ENCODE data around the gene PDK3. TPM values are rescaled to one million over a fixed set of nuclear protein-coding genes. Genes with fewer than 3 reads are reported as not detected.

The PDK3 gene
- total RNA-seq, 1 donor from 2014 or later = 26.4 TPM

GRCh38 chrX:24577091-24577490, 112.0 kb downstream of the PDK3 start:
- H3K27me3 Mint-ChIP-seq (ENCODE audit: low read depth) = peaks cover 8% of the 10 kb centered on the region
- H3K4me1 Mint-ChIP-seq (ENCODE audit: low read depth) = peaks cover 2% of the 10 kb centered on the region
- no peaks in the 10 kb centered on the region for H3K9me3 Mint-ChIP-seq
- intact Hi-C loops (cut with micrococcal nuclease) = no loop called here
- no peaks in the 10 kb centered on the region for H3K36me3 Mint-ChIP-seq (ENCODE audit: low read depth)
- no peak for DNase-seq (ENCODE audit: low spot score)
- H3K27ac Mint-ChIP-seq = no peak overlapping the region
- no peak overlapping the region for H3K4me3 Mint-ChIP-seq (ENCODE audit: low read depth)

Other genes starting within 250 kb of the PDK3 start
- gene SUPT20HL2, start 151.2 kb upstream of the PDK3 start, total RNA-seq = not detected in 2 replicates
- not detected in 2 replicates for gene SUPT20HL1, start 104.6 kb upstream of the PDK3 start, total RNA-seq
- 0.09 and 0.21 TPM in 2 replicates for gene PCYT1B, start 182.1 kb downstream of the PDK3 start, total RNA-seq
- gene POLA1, start 228.6 kb downstream of the PDK3 start, total RNA-seq = 36.3 and 36.7 TPM in 2 replicates

All from activated T-helper 2 cell treated with anti-CD3 and anti-CD28 coated beads, Interferon-gamma antibody, Interleukin-2, Interleukin-4, amounts not matched to agents 10 μg/mL and 5 μg/mL and 100 μg/mL, durations not matched to agents 14 hours and 24 hours and 36 hours (primary cell).